ENCODE results near the gene YTHDC1. TPM values are rescaled to one million over a fixed set of nuclear protein-coding genes. Genes with fewer than 3 reads are reported as not detected.

The YTHDC1 gene
- polyA plus RNA-seq, 2 of the 4 experiments (the other 2 are of a cell fraction): 47.0 to 53.4 TPM

GRCh38 chr4:68310651-68311247 lies 39.1 kb downstream of the YTHDC1 start:
- POLR2A ChIA-PET: no interaction called here
- TF ChIP-seq CBX8 (IDR thresholded peaks at IDR 0.05) (no peak), EHMT2 (IDR thresholded peaks at IDR 0.05; ENCODE audit: low read depth) (no peak), JUNB (IDR thresholded peaks at IDR 0.05) (no peak), NPAS2 (CRISPR knock-in tag; IDR thresholded peaks at IDR 0.05; ENCODE audit: borderline replicate concordance) (no peak), SMC3 (IDR thresholded peaks at IDR 0.05) (no peak)
- no peak overlapping the region for H3K27ac ChIP-seq
- no peak overlapping the region for H3K4me2 ChIP-seq
- no peaks in the 10 kb centered on the region for H3K9me3 ChIP-seq
- no peaks in the 10 kb centered on the region for H3K4me1 ChIP-seq
- FAIRE-seq (no peak), DNase-seq (ENCODE audit: low read depth in 1 of 2, low spot score in 1 of 2) (no peak), ATAC-seq (no peak)
- CTCF ChIA-PET: interaction anchor here (1.2 kb wide), 1 partner anchor 65 kb away, joined by 3 read pairs; no protein-coding TSS in a partner anchor
- 73% methylated on average over 3 of the region's 3 CpGs for WGBS (ENCODE audit: missing lambda C conversion rate)
- no peak overlapping the region for H3K4me3 ChIP-seq

DNA sequence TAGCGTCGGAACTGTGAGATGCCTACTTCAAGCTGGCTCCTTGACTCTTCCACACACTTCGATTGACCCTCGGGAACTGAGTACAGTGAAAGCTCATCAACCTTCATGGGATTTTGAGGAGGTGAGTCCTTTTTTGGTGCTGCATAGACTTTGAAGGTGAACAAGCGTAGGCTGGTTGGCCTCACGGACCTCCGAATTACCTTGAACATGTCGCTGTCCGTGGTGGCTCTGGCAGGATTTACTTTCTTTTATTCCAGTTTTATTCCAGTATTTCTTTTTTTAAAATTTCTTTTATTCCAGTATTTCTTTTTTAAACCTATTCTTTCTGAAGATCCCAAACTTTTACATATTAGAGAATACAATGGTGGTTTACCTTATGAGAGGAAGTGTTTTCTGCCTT lies 45.2 kb downstream of the YTHDC1 start:
- ATAC-seq: no peak
- no peak for DNase-seq (ENCODE audit: low read depth in 1 of 2, low spot score in 1 of 2)
- Histone ChIP-seq H3K27ac (no peak overlapping the region), H3K4me1 (no peaks in the 10 kb centered on the region), H3K4me3 (no peak overlapping the region), H3K4me2 (no peak overlapping the region), H3K9me3 (no peaks in the 10 kb centered on the region)
- 82% methylated on average over 9 of the region's 9 CpGs for WGBS (ENCODE audit: missing lambda C conversion rate)
- TF ChIP-seq HOXB5 (CRISPR knock-in tag; IDR thresholded peaks at IDR 0.05) (no peak), JUN (IDR thresholded peaks at IDR 0.05) (no peak), REST (IDR thresholded peaks at IDR 0.05) (peak; percentile 73), SREBF2 (IDR thresholded peaks at IDR 0.05) (no peak), RCOR1 (IDR thresholded peaks at IDR 0.05; ENCODE audit: low read depth, low read length) (no peak), NPAS2 (CRISPR knock-in tag; IDR thresholded peaks at IDR 0.05; ENCODE audit: borderline replicate concordance) (no peak), RAD21 (conservative IDR thresholded peaks at IDR 0.05 in 1 of 2, IDR thresholded peaks at IDR 0.05 in 1 of 2) (no peak)
- ChIA-PET POLR2A (no interaction called here), CTCF (interaction anchor here (0.8 to 1.1 kb wide), 2 partner anchors 33 to 71 kb away, joined by 3 read pairs; no protein-coding TSS in a partner anchor)
- FAIRE-seq: no peak

DNA sequence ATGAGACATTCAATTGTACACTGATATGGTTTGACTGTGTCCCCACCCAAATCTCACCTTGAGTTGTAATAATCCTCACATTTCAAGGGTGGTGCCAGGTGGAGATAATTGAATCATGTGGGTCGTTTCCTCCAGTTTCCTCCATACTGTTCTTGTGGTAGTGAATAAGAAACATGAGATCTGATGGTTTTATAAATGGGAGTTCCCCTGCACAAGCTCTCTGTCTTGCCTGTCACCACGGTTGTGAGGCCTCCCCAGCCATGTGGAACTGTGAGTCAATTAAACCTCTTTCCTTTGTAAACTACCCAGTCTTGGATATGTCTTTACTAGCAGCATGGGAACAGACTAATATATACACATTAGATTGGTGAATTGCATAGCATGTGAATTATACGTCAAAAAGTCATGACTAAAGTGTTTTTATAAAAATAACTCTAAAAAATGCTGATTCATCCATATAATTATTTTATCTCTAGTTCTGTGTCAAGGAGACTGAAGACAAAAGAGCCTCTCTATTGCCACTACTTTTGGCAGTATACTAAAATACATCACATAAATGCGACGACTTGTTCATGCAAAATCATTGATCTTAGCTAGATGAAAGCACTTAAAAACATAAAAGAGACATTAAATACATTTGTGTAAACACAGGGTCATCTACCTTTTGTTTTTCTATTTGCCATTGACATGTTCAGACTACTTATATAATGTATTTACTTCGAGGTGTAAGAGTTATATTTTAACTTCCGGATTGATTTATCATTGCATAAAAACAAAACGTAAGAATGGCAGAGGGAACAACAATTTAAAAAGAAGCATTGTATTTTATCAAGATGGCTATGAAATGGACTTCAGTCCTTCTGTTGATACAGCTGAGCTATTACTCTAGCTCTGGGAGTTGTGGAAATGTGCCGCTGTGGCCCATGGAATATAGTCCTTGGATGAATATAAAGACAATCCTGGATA lies 50.1 kb downstream of the YTHDC1 start:
- H3K4me3 ChIP-seq: no peak overlapping the region
- no peaks in the 10 kb centered on the region for H3K4me1 ChIP-seq
- H3K4me2 ChIP-seq: no peak overlapping the region
- no peak overlapping the region for H3K27ac ChIP-seq
- TF ChIP-seq MAFK (IDR thresholded peaks at IDR 0.05; ENCODE audit: partially characterized antibody) (peak; percentile 72), RARB (CRISPR knock-in tag; IDR thresholded peaks at IDR 0.05) (no peak)
- CTCF ChIA-PET: no interaction called here
- no peak for FAIRE-seq
- no peaks in the 10 kb centered on the region for H3K9me3 ChIP-seq
- no peak for DNase-seq (ENCODE audit: low read depth in 1 of 2, low spot score in 1 of 2)
- no peak for ATAC-seq
- POLR2A ChIA-PET: no interaction called here
- 66% methylated on average over 9 of the region's 9 CpGs for WGBS (ENCODE audit: missing lambda C conversion rate)

DNA sequence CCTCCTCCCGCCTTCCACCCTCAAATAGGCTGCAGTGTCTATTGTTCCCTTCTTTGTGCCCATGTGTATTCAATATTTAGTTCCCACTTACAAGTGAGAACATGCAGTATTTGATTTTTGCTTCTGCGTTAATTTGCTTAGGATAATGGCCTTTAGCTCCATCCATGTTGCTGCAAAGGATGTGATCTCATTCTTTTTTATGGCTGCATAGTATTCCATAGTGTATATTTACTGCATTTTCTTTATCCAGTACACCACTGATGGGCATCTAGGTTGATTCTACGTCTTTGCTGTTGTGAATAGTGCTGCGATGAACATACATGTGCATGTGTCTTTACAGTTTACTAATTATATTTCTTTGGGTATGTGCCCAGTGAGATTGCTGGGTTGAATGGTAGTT lies 52.8 kb downstream of the YTHDC1 start:
- no peak for ATAC-seq
- ChIA-PET POLR2A (no interaction called here), CTCF (no interaction called here)
- H3K4me3 ChIP-seq: no peak overlapping the region
- H3K4me2 ChIP-seq: no peak overlapping the region
- no peaks in the 10 kb centered on the region for H3K4me1 ChIP-seq
- WGBS (ENCODE audit: missing lambda C conversion rate): 59% methylated on average over 4 of the region's 4 CpGs
- H3K27ac ChIP-seq: no peak overlapping the region
- no peak for FAIRE-seq
- no peak for DNase-seq (ENCODE audit: low read depth in 1 of 2, low spot score in 1 of 2)
- H3K9me3 ChIP-seq: no peaks in the 10 kb centered on the region
- no peak for TF ChIP-seq BCL3 (IDR thresholded peaks at IDR 0.05)
- no peak for TF ChIP-seq MAZ (IDR thresholded peaks at IDR 0.05; ENCODE audit: borderline replicate concordance, low read depth, low read length)
- no peak for TF ChIP-seq EHMT2 (IDR thresholded peaks at IDR 0.05; ENCODE audit: low read depth)
- TF ChIP-seq TP53 (CRISPR knock-in tag; IDR thresholded peaks at IDR 0.05): no peak
- TF ChIP-seq, protein P1, sequence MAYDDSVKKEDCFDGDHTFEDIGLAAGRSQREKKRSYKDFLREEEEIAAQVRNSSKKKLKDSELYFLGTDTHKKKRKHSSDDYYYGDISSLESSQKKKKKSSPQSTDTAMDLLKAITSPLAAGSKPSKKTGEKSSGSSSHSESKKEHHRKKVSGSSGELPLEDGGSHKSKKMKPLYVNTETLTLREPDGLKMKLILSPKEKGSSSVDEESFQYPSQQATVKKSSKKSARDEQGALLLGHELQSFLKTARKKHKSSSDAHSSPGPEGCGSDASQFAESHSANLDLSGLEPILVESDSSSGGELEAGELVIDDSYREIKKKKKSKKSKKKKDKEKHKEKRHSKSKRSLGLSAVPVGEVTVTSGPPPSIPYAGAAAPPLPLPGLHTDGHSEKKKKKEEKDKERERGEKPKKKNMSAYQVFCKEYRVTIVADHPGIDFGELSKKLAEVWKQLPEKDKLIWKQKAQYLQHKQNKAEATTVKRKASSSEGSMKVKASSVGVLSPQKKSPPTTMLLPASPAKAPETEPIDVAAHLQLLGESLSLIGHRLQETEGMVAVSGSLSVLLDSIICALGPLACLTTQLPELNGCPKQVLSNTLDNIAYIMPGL (CRISPR knock-in tag; IDR thresholded peaks at IDR 0.05; ENCODE audit: borderline replicate concordance): no peak
- TF ChIP-seq TFCP2L1 (CRISPR knock-in tag; IDR thresholded peaks at IDR 0.05): no peak
- TF ChIP-seq PHF8 (IDR thresholded peaks at IDR 0.05; ENCODE audit: borderline replicate concordance, low read depth): no peak
- TF ChIP-seq HOXA7 (CRISPR knock-in tag; IDR thresholded peaks at IDR 0.05): no peak
- TF ChIP-seq CEBPB (IDR thresholded peaks at IDR 0.05): no peak
- no peak for TF ChIP-seq ZSCAN20 (CRISPR knock-in tag; IDR thresholded peaks at IDR 0.05)
- no peak for TF ChIP-seq CHD2 (IDR thresholded peaks at IDR 0.05; ENCODE audit: low read length, partially characterized antibody)
